HCT116 (cell line): ENCODE measurements around the gene TAX1BP1. TPM values are rescaled to one million over a fixed set of nuclear protein-coding genes. Genes with fewer than 3 reads are reported as not detected.

Source experiments
- ATAC-seq: fragments of 200-7000 bp; cut with Tn5 transposase; 2 replicates; pipeline ENCODE4 v1.9.1; 2020; ENCODE audit warnings: mild to moderate bottlenecking, moderate library complexity
- BruUV-seq: library from RNA; stranded (reverse); fragments of 400-500 nt; replicated peaks from 2 replicates; lab custom pipeline; 2021; lab: Mats Ljungman, UMichigan
- CTCF ChIA-PET: fragments of 300-600 bp; sonication (Branson Sonifier 250); formaldehyde crosslinking; loops from one replicate; lab custom pipeline; 2021; ENCODE audit warnings: antibody characterized with exemption; lab: Charles Lee
- POLR2A ChIA-PET: fragments of 300-600, 350-600 bp; sonication (Branson Sonifier 250); formaldehyde crosslinking; loops from one replicate; lab custom pipeline; 2021; ENCODE audit warnings: antibody characterized with exemption; lab: Charles Lee
- RAD21 ChIA-PET, 2 experiments: fragments of 300-600 bp; sonication (Branson Sonifier 250); formaldehyde crosslinking; loops; one replicate each; lab custom pipeline; 2023; ENCODE audit warnings: low total read pairs in 2 of 2; ENCODE audit not compliant: uncharacterized antibody in 2 of 2, unreplicated experiment in 2 of 2, low non-redundant PET in 1 of 2; lab: Charles Lee
- DNase-seq: peaks from one replicate; pipeline ENCODE4 v3.0.0-alpha.2; 2010; ENCODE audit warnings: low read depth, low spot score
- H2AFZ ChIP-seq: fragments of 200-600 bp; shearing (Covaris generic), sonication (generic); 2 replicates; pipeline ENCODE4 v1.6.1; 2017; ENCODE audit warnings: low read depth, mixed run types, mixed read lengths, antibody characterized with exemption, low read length; ENCODE audit not compliant: poor library complexity, severe bottlenecking
- H3K27ac ChIP-seq: 2 replicates; pipeline ENCODE4 v1.5.1; 2012; ENCODE audit warnings: low read depth, low read length
- H3K27me3 ChIP-seq: fragments of 200-600 bp; sonication (generic); 2 replicates; pipeline ENCODE4 v1.6.1; 2016; ENCODE audit warnings: mixed run types, low read length, mixed read lengths; ENCODE audit not compliant: insufficient read depth
- H3K36me3 ChIP-seq, 2 experiments: fragments of 200-500 bp in 1 of 2; fragments of 200-600 bp in 1 of 2; sonication (Bioruptor generic) in 1 of 2; sonication (generic) in 1 of 2; 2 replicates each; pipeline versions ENCODE4 v1.5.1 to v1.6.1; 2014 to 2016; ENCODE audit warnings: low read length in 2 of 2, inconsistent platforms in 1 of 2, mixed read lengths in 1 of 2, mixed run types in 1 of 2; ENCODE audit not compliant: insufficient read depth in 2 of 2, control insufficient read depth in 1 of 2
- H3K4me1 ChIP-seq, 2 experiments: fragments of 200-600 bp in 1 of 2; sonication (generic) in 1 of 2; 2 replicates each; pipeline versions ENCODE4 v1.5.1 to v1.6.1; 2012 to 2017; ENCODE audit warnings: low read length in 2 of 2, inconsistent platforms in 1 of 2, mild to moderate bottlenecking in 1 of 2, mixed read lengths in 1 of 2, mixed run types in 1 of 2, moderate library complexity in 1 of 2; ENCODE audit not compliant: insufficient read depth in 2 of 2, control insufficient read depth in 1 of 2
- H3K4me2 ChIP-seq: fragments of 200-600 bp; sonication (generic); 2 replicates; pipeline ENCODE4 v1.6.1; 2017; ENCODE audit warnings: mixed run types, low read length, mixed read lengths
- H3K4me3 ChIP-seq, 2 experiments: fragments of 200-600 bp in 1 of 2; sonication (generic) in 1 of 2; replicated peaks in 1 of 2; 2 replicates each; pipeline ENCODE4 v1.5.1; 2011 to 2016; ENCODE audit warnings: low read length in 2 of 2, control low read depth in 1 of 2, low read depth in 1 of 2, mild to moderate bottlenecking in 1 of 2, mixed read lengths in 1 of 2, mixed run types in 1 of 2
- H3K79me2 ChIP-seq: fragments of 200-600 bp; sonication (generic); 2 replicates; pipeline ENCODE4 v1.6.1; 2017; ENCODE audit warnings: mild to moderate bottlenecking, mixed run types, low read length, moderate library complexity, mixed read lengths; ENCODE audit not compliant: insufficient read depth
- H3K9ac ChIP-seq: fragments of 200-600 bp; sonication (generic); 2 replicates; pipeline ENCODE4 v1.6.1; 2016; ENCODE audit warnings: low read length, mixed read lengths
- H3K9me2 ChIP-seq: fragments of 200-600 bp; sonication (generic), shearing (Covaris generic); 2 replicates; pipeline ENCODE4 v1.6.1; 2017; ENCODE audit warnings: mixed run types, mild to moderate bottlenecking, moderate library complexity; ENCODE audit not compliant: insufficient read depth
- H3K9me3 ChIP-seq, 2 experiments: fragments of 200-500 bp in 1 of 2; fragments of 200-600 bp in 1 of 2; sonication (Bioruptor generic) in 1 of 2; sonication (generic) in 1 of 2; 2 replicates each; pipeline ENCODE4 v1.6.1; 2014 to 2017; ENCODE audit warnings: low read length in 2 of 2, mixed read lengths in 2 of 2, inconsistent platforms in 1 of 2, low read depth in 1 of 2, mild to moderate bottlenecking in 1 of 2, mixed run types in 1 of 2, moderate library complexity in 1 of 2; ENCODE audit not compliant: control insufficient read depth in 1 of 2, insufficient read depth in 1 of 2
- H4K20me1 ChIP-seq: fragments of 200-600 bp; sonication (generic), shearing (Covaris generic); 2 replicates; pipeline ENCODE4 v1.6.1; 2017; ENCODE audit warnings: mixed run types, mild to moderate bottlenecking, moderate library complexity; ENCODE audit not compliant: insufficient read depth
- ATF3 ChIP-seq: IDR thresholded peaks from 2 replicates; pipeline ENCODE4 v1.6.1; 2012
- CBX3 ChIP-seq: IDR thresholded peaks from 2 replicates; pipeline ENCODE4 v1.6.1; 2012; ENCODE audit warnings: low read depth
- CEBPB ChIP-seq: IDR thresholded peaks from 2 replicates; pipeline ENCODE4 v1.6.1; 2012; ENCODE audit warnings: low read depth
- CTCF ChIP-seq, 3 experiments: fragments of 200-600 bp in 1 of 3; sonication (generic) in 1 of 3; IDR thresholded peaks in 2 of 3; conservative IDR thresholded peaks in 1 of 3; 2 replicates each; pipeline ENCODE4 v1.5.1; 2012 to 2017; ENCODE audit warnings: low read depth in 2 of 3, low read length in 2 of 3, antibody characterized with exemption in 1 of 3, borderline replicate concordance in 1 of 3, control low read depth in 1 of 3, mild to moderate bottlenecking in 1 of 3, mixed read lengths in 1 of 3, mixed run types in 1 of 3, moderate library complexity in 1 of 3; ENCODE audit not compliant: insufficient read depth in 1 of 3
- EGR1 ChIP-seq: IDR thresholded peaks from 2 replicates; pipeline ENCODE4 v1.6.1; 2012; ENCODE audit warnings: low read depth
- ELF1 ChIP-seq: IDR thresholded peaks from 2 replicates; pipeline ENCODE4 v1.6.1; 2012; ENCODE audit warnings: low read depth, borderline replicate concordance
- EZH2phosphoT487 ChIP-seq: fragments of 200-600 bp; IDR thresholded peaks from 2 replicates; pipeline ENCODE4 v1.6.1; 2018; ENCODE audit warnings: antibody characterized with exemption, borderline replicate concordance
- FOSL1 ChIP-seq: IDR thresholded peaks from 2 replicates; pipeline ENCODE4 v1.6.1; 2012; ENCODE audit warnings: low read depth
- JUND ChIP-seq: IDR thresholded peaks from 2 replicates; pipeline ENCODE4 v1.6.1; 2012
- POLR2A ChIP-seq: IDR thresholded peaks from 2 replicates; pipeline ENCODE4 v1.7.0; 2011; ENCODE audit warnings: borderline replicate concordance; ENCODE audit not compliant: insufficient read depth, insufficient read length; ENCODE audit errors: extremely low read depth
- POLR2AphosphoS5 ChIP-seq: IDR thresholded peaks from 2 replicates; pipeline ENCODE4 v1.6.1; 2011; ENCODE audit warnings: mild to moderate bottlenecking, low read depth, low read length, moderate library complexity
- REST ChIP-seq: IDR thresholded peaks from 2 replicates; pipeline ENCODE4 v1.6.1; 2012; ENCODE audit warnings: low read depth
- TCF7L2 ChIP-seq: IDR thresholded peaks from 2 replicates; pipeline ENCODE4 v1.7.0; 2011; ENCODE audit warnings: borderline replicate concordance, inconsistent platforms; ENCODE audit not compliant: insufficient read depth, insufficient read length; ENCODE audit errors: extremely low read depth
- YY1 ChIP-seq: IDR thresholded peaks from 2 replicates; pipeline ENCODE4 v1.6.1; 2011; ENCODE audit warnings: low read length, low read depth, moderate library complexity, mild to moderate bottlenecking; ENCODE audit not compliant: insufficient replicate concordance; ENCODE audit errors: extremely low read depth
- ZBTB33 ChIP-seq: IDR thresholded peaks from 2 replicates; pipeline ENCODE4 v1.6.1; 2011; ENCODE audit warnings: mild to moderate bottlenecking, low read length, moderate library complexity; ENCODE audit not compliant: insufficient replicate concordance; ENCODE audit errors: extremely low read depth
- ZFX ChIP-seq: fragments of 450-650 bp; IDR thresholded peaks from 2 replicates; pipeline ENCODE4 v1.6.1; 2017
- ZNF274 ChIP-seq: fragments of 200-500 bp; sonication (Bioruptor generic); IDR thresholded peaks from 2 replicates; pipeline ENCODE4 v1.6.1; 2014; ENCODE audit warnings: mild to moderate bottlenecking, low read depth, low read length, inconsistent platforms
- intact Hi-C: fragments of 100-400 bp; cut with micrococcal nuclease; formaldehyde crosslinking; loops from 2 replicates; pipeline ENCODE4 v1.10.0; 2022
- total RNA-seq: library from RNA; stranded (reverse); gene quantifications from one replicate; pipeline ENCODE4 v1.2.1, GENCODE V29; 2021; ENCODE audit not compliant: unreplicated experiment

TAX1BP1 gene
- total RNA-seq, 1 experiment from 2014 or later = 68.1 TPM

GRCh38 chr7:27762062-27762461, 22.1 kb downstream of the TAX1BP1 start:
- Histone ChIP-seq H3K4me1 (no peaks in the 10 kb centered on the region; a peak in 1 of 4 replicates), H3K27ac (no peak overlapping the region), H3K79me2 (peaks cover 31% of the 10 kb centered on the region), H3K4me3 (no peak overlapping the region), H3K36me3 (peaks cover 6 to 8% of the 10 kb centered on the region in 2 experiments), H3K4me2 (no peak overlapping the region), H3K27me3 (no peaks in the 10 kb centered on the region), H3K9me3 (no peaks in the 10 kb centered on the region), H4K20me1 (no peaks in the 10 kb centered on the region)
- POLR2A ChIA-PET = no interaction called here
- RAD21 ChIA-PET = no interaction called here
- ATAC-seq (no peak), DNase-seq (no peak)
- intact Hi-C loops = no loop called here
- CTCF ChIA-PET = interaction anchor here (1.2 kb wide), 1 partner anchor 13 kb away, joined by 3 read pairs; no protein-coding TSS in a partner anchor
- TF ChIP-seq ZBTB33 (no peak), POLR2A (no peak), REST (no peak), POLR2AphosphoS5 (no peak), TCF7L2 (no peak), FOSL1 (no peak), CEBPB (no peak), JUND (no peak), CTCF (IDR thresholded peaks at IDR 0.05 in 2 of 3, conservative IDR thresholded peaks at IDR 0.05 in 1 of 3; ENCODE audit: borderline replicate concordance in 1 of 3, insufficient read depth in 1 of 3, low read depth in 2 of 3, low read length in 2 of 3) (no peak), CBX3 (no peak), EZH2phosphoT487 (no peak), ATF3 (no peak), ELF1 (no peak), ZNF274 (no peak), ZFX (no peak), EGR1 (no peak), YY1 (no peak)
- TF ChIP-seq, all 23 proteins: peak for 0
- H3K9me2 ChIP-seq = no peaks in the 10 kb centered on the region
- no peak overlapping the region for H3K9ac ChIP-seq
- BruUV-seq = no TSS peak
- H2AFZ ChIP-seq = no peak overlapping the region
